A549 (cell line): ENCODE data around the gene GNL2. TPM values are rescaled to one million over a fixed set of nuclear protein-coding genes. Genes with fewer than 3 reads are reported as not detected.

Source experiments
- ATAC-seq, 2 experiments: fragments of 200-7000 bp in 1 of 2; fragments of >200 bp in 1 of 2; cut with Nextera tagmentation in 1 of 2; cut with Tn5 transposase in 1 of 2; 3 replicates each; pipeline versions ENCODE4 v1.8.0 to v1.9.1; 2018 to 2020; ENCODE audit warnings: mild to moderate bottlenecking in 1 of 2, moderate library complexity in 1 of 2
- CTCF ChIA-PET: fragments of 300-600 bp; sonication (Branson Sonifier 250); formaldehyde crosslinking; extraction: SDS; loops from one replicate; lab custom pipeline; 2021; ENCODE audit warnings: antibody characterized with exemption, inconsistent platforms; lab: Yijun Ruan, JAX
- POLR2A ChIA-PET: fragments of 350-600 bp; formaldehyde crosslinking; extraction: SDS; loops from one replicate; lab custom pipeline; 2021; ENCODE audit warnings: antibody characterized with exemption, inconsistent platforms; lab: Yijun Ruan, JAX
- DNase-seq, 2 experiments: peaks; one replicate each; pipeline versions ENCODE4 v3.0.0 to v3.0.0-alpha.2; 2011 to 2016; ENCODE audit warnings: low read depth in 1 of 2, low spot score in 1 of 2
- FAIRE-seq: peaks from 2 replicates; lab custom pipeline; 2011; peaks lifted over from hg19 to GRCh38; lab: Jason Lieb, UNC
- H3K27ac ChIP-seq, 2 experiments: fragments of >200 bp; sonication (Bioruptor Twin); formaldehyde crosslinking; 3 replicates each; pipeline ENCODE4 v1.5.1; 2016 to 2017
- H3K4me1 ChIP-seq: fragments of >200 bp; sonication (Bioruptor Twin); formaldehyde crosslinking; 3 replicates; pipeline ENCODE4 v1.6.1; 2016
- H3K4me2 ChIP-seq: fragments of >200 bp; sonication (Bioruptor Twin); formaldehyde crosslinking; 3 replicates; pipeline ENCODE4 v1.6.1; 2016
- H3K4me3 ChIP-seq: fragments of >200 bp; sonication (Bioruptor Twin); formaldehyde crosslinking; 3 replicates; pipeline ENCODE4 v1.5.1; 2016
- H3K9me3 ChIP-seq: fragments of >200 bp; sonication (Bioruptor Twin); formaldehyde crosslinking; 3 replicates; pipeline ENCODE4 v1.6.1; 2016
- CEBPB ChIP-seq, 2 experiments: fragments of >200 bp in 1 of 2; sonication (Bioruptor Twin) in 1 of 2; formaldehyde crosslinking in 1 of 2; IDR thresholded peaks; 2 replicates each; pipeline ENCODE4 v1.6.1; 2012 to 2016
- CHD2 ChIP-seq: fragments of 150-350 bp; IDR thresholded peaks from 2 replicates; pipeline ENCODE4 v1.6.1; 2014; ENCODE audit warnings: low read length; ENCODE audit not compliant: partially characterized antibody
- CTCF ChIP-seq: fragments of >200 bp; sonication (Bioruptor Twin); formaldehyde crosslinking; IDR thresholded peaks from 3 replicates; pipeline ENCODE4 v1.5.1; 2016
- ELK1 ChIP-seq: fragments of 150-350 bp; IDR thresholded peaks from 2 replicates; pipeline ENCODE4 v1.6.1; 2014; ENCODE audit warnings: low read depth, mild to moderate bottlenecking, low read length
- EP300 ChIP-seq, 2 experiments: fragments of >200 bp; sonication (Bioruptor Twin); formaldehyde crosslinking; IDR thresholded peaks; 2 replicates in 1 of 2; 3 replicates in 1 of 2; pipeline ENCODE4 v1.6.1; 2016 to 2017
- FOSB ChIP-seq: fragments of 250-450 bp; sonication (Bioruptor Pico); IDR thresholded peaks from 2 replicates; pipeline ENCODE4 v1.5.0; 2020; ENCODE audit warnings: mild to moderate bottlenecking, moderate library complexity
- HOXA7 ChIP-seq: fragments of 250-450 bp; sonication (Bioruptor Pico); IDR thresholded peaks from 2 replicates; pipeline ENCODE4 v1.5.0; 2020; ENCODE audit warnings: mild to moderate bottlenecking, moderate library complexity
- MAZ ChIP-seq: fragments of 150-350 bp; IDR thresholded peaks from 2 replicates; pipeline ENCODE4 v1.6.1; 2014; ENCODE audit warnings: antibody characterized with exemption, low read depth, low read length, borderline replicate concordance
- MYC ChIP-seq: IDR thresholded peaks from 2 replicates; pipeline ENCODE4 v1.6.1; 2012; ENCODE audit warnings: mild to moderate bottlenecking, inconsistent platforms, low read length, improper control_type of control experiment, borderline replicate concordance
- NPAS2 ChIP-seq: fragments of 250-450 bp; sonication (Bioruptor Pico); IDR thresholded peaks from 2 replicates; pipeline ENCODE4 v1.8.0; 2022; ENCODE audit warnings: mild to moderate bottlenecking, moderate library complexity, borderline replicate concordance
- NR3C1 ChIP-seq: fragments of >200 bp; sonication (Bioruptor Twin); formaldehyde crosslinking; IDR thresholded peaks from 3 replicates; pipeline ENCODE4 v1.6.1; 2017
- PHF8 ChIP-seq: fragments of 200-600 bp; sonication (generic); IDR thresholded peaks from 2 replicates; pipeline ENCODE4 v1.6.1; 2016; ENCODE audit warnings: low read depth, mild to moderate bottlenecking, antibody characterized with exemption, moderate library complexity, borderline replicate concordance
- RNF2 ChIP-seq: fragments of 200-600 bp; sonication (generic); IDR thresholded peaks from 2 replicates; pipeline ENCODE4 v1.6.1; 2016; ENCODE audit warnings: low read depth, mild to moderate bottlenecking, antibody characterized with exemption, moderate library complexity, borderline replicate concordance
- TP53 ChIP-seq: fragments of 250-450 bp; sonication (Bioruptor Pico); IDR thresholded peaks from 2 replicates; pipeline ENCODE4 v1.5.0; 2021; ENCODE audit warnings: mild to moderate bottlenecking, moderate library complexity
- ZSCAN20 ChIP-seq: fragments of 250-450 bp; sonication (Bioruptor Pico); IDR thresholded peaks from 2 replicates; pipeline ENCODE4 v1.8.0; 2022; ENCODE audit warnings: mild to moderate bottlenecking, moderate library complexity
- WGBS: methylation state at CpG from one replicate; pipeline ENCODE4 v1.1.6; 2017; ENCODE audit errors: missing lambda C conversion rate; 5-methylcytosine and 5-hydroxymethylcytosine counted together
- polyA plus RNA-seq, 4 experiments: library from polyadenylated mRNA; depleted of rRNA in 3 of 4; stranded (reverse); fragments of >200 nt; fragmentation: RNase III in 1 of 4; extraction: RNeasy Plus Mini Kit Qiagen cat#74134 plus additional on column Dnase treatment in 1 of 4; gene quantifications; 2 replicates in 3 of 4; 3 replicates in 1 of 4; pipeline ENCODE4 v1.2.3, GENCODE V29; 2011 to 2017
- TF ChIP-seq, protein P1 (sequence below): IDR thresholded peaks from 2 replicates; pipeline ENCODE4 v1.6.1; 2012
- TF ChIP-seq, protein P2 (sequence below): fragments of 450-650 bp; IDR thresholded peaks from 2 replicates; pipeline ENCODE4 v1.6.1; 2014; ENCODE audit warnings: antibody characterized with exemption
- TF ChIP-seq, protein P3 (sequence below): fragments of 250-450 bp; sonication (Bioruptor Pico); IDR thresholded peaks from 2 replicates; pipeline ENCODE4 v1.5.0; 2021; ENCODE audit warnings: mild to moderate bottlenecking, moderate library complexity, borderline replicate concordance

Gene GNL2
- polyA plus RNA-seq, 2 of the 4 experiments (the other 2 are of a cell fraction), result 50.1 to 69.2 TPM

GRCh38 chr1:37631036-37631435 is 35.3 kb upstream of the GNL2 start (continued):
- TF ChIP-seq, protein P1, sequence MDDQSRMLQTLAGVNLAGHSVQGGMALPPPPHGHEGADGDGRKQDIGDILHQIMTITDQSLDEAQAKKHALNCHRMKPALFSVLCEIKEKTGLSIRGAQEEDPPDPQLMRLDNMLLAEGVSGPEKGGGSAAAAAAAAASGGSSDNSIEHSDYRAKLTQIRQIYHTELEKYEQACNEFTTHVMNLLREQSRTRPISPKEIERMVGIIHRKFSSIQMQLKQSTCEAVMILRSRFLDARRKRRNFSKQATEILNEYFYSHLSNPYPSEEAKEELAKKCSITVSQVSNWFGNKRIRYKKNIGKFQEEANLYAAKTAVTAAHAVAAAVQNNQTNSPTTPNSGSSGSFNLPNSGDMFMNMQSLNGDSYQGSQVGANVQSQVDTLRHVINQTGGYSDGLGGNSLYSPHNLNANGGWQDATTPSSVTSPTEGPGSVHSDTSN, result no peak
- no peak for TF ChIP-seq ZSCAN20 (CRISPR knock-in tag)
- TF ChIP-seq, protein P2, sequence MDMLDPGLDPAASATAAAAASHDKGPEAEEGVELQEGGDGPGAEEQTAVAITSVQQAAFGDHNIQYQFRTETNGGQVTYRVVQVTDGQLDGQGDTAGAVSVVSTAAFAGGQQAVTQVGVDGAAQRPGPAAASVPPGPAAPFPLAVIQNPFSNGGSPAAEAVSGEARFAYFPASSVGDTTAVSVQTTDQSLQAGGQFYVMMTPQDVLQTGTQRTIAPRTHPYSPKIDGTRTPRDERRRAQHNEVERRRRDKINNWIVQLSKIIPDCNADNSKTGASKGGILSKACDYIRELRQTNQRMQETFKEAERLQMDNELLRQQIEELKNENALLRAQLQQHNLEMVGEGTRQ, result no peak

GRCh38 chr1:37630426-37631028 is 34.8 kb upstream of the GNL2 start:
- DNase-seq, result no peak
- H3K27ac ChIP-seq, result no peak overlapping the region
- no peak for ATAC-seq
- no peak overlapping the region for H3K4me3 ChIP-seq
- WGBS, result 42% methylated on average over 11 of the region's 15 CpGs
- TF ChIP-seq, protein P3, sequence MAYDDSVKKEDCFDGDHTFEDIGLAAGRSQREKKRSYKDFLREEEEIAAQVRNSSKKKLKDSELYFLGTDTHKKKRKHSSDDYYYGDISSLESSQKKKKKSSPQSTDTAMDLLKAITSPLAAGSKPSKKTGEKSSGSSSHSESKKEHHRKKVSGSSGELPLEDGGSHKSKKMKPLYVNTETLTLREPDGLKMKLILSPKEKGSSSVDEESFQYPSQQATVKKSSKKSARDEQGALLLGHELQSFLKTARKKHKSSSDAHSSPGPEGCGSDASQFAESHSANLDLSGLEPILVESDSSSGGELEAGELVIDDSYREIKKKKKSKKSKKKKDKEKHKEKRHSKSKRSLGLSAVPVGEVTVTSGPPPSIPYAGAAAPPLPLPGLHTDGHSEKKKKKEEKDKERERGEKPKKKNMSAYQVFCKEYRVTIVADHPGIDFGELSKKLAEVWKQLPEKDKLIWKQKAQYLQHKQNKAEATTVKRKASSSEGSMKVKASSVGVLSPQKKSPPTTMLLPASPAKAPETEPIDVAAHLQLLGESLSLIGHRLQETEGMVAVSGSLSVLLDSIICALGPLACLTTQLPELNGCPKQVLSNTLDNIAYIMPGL (CRISPR knock-in tag), result no peak
- no peak for TF ChIP-seq CEBPB (IDR thresholded peaks at IDR 0.05)
- no peak for TF ChIP-seq FOSB (CRISPR knock-in tag)
- TF ChIP-seq CHD2, result no peak
- no peak for TF ChIP-seq TP53 (CRISPR knock-in tag)
- TF ChIP-seq NPAS2 (CRISPR knock-in tag), result no peak
- no peak for TF ChIP-seq CTCF
- no peak for TF ChIP-seq MYC
- no peak for TF ChIP-seq MAZ
- no peak for TF ChIP-seq NR3C1
- no peak for TF ChIP-seq ZSCAN20 (CRISPR knock-in tag)
- TF ChIP-seq PHF8, result no peak
- TF ChIP-seq RNF2, result no peak
- TF ChIP-seq ELK1, result no peak
- no peak for TF ChIP-seq EP300 (IDR thresholded peaks at IDR 0.05)
- TF ChIP-seq HOXA7 (CRISPR knock-in tag), result no peak
- no peaks in the 10 kb centered on the region for H3K4me1 ChIP-seq
- H3K9me3 ChIP-seq, result no peaks in the 10 kb centered on the region
- ChIA-PET CTCF (interaction anchor here (2.2 kb wide), 1 partner anchor 27 kb away, joined by 13 read pairs; no protein-coding TSS in a partner anchor), POLR2A (no interaction called here)
- no peak for FAIRE-seq
- H3K4me2 ChIP-seq, result no peak overlapping the region
